CD4-positive, alpha-beta T cell treated with Interleukin-4 for 4 hours (primary cell): Measurements from ENCODE around the gene TRAPPC10.

Source experiments
- DNase-seq: peaks from one replicate; pipeline ENCODE4 v3.0.0-alpha.2; 2020

The TRAPPC10 gene

GRCh38 chr21:44071359-44072104, 59.4 kb downstream of the TRAPPC10 start:
- no peak for DNase-seq

GRCh38 chr21:44072111-44072510, 60.0 kb downstream of the TRAPPC10 start:
- DNase-seq: no peak

GRCh38 chr21:44074315-44074958, 62.3 kb downstream of the TRAPPC10 start:
- DNase-seq: peak; percentile 34

GRCh38 chr21:44076316-44076715, 64.2 kb downstream of the TRAPPC10 start:
- DNase-seq: no peak

- peak; percentile 16 for DNase-seq
Observed at GRCh38 chr21:44078411-44078981, 66.4 kb downstream of the TRAPPC10 start.

- no peak for DNase-seq
Observed at GRCh38 chr21:44079446-44079845, 67.3 kb downstream of the TRAPPC10 start.

- DNase-seq: no peak
Observed at GRCh38 chr21:44079846-44080245, 67.7 kb downstream of the TRAPPC10 start.

GRCh38 chr21:44082648-44083440, 70.7 kb downstream of the TRAPPC10 start:
- no peak for DNase-seq

- DNase-seq: peak; percentile 71
Observed at GRCh38 chr21:44083631-44084291, 71.7 kb downstream of the TRAPPC10 start.

- DNase-seq: no peak
Observed at GRCh38 chr21:44084496-44085241, 72.6 kb downstream of the TRAPPC10 start.

GRCh38 chr21:44085491-44086321, 73.6 kb downstream of the TRAPPC10 start:
- no peak for DNase-seq

- no peak for DNase-seq
Observed at GRCh38 chr21:44086636-44087425, 74.7 kb downstream of the TRAPPC10 start.

- DNase-seq: peak; percentile 25
Observed at GRCh38 chr21:44087426-44088400, 75.6 kb downstream of the TRAPPC10 start.

- no peak for DNase-seq
Observed at GRCh38 chr21:44088401-44088780, 76.3 kb downstream of the TRAPPC10 start.

GRCh38 chr21:44089001-44089911, 77.1 kb downstream of the TRAPPC10 start:
- DNase-seq: peak; percentile 74

- DNase-seq: peak; percentile 20
Observed at GRCh38 chr21:44090325-44090724, 78.2 kb downstream of the TRAPPC10 start.

GRCh38 chr21:44092211-44092610, 80.1 kb downstream of the TRAPPC10 start:
- no peak for DNase-seq

- DNase-seq: no peak
Observed at GRCh38 chr21:44093761-44094160, 81.7 kb downstream of the TRAPPC10 start.
